ENCODE data around the gene OTUD7B. TPM values are rescaled to one million over a fixed set of nuclear protein-coding genes. Genes with fewer than 3 reads are reported as not detected.
"Not testable (repeated sequence)": the region's sequence is repeated elsewhere in the genome, so short reads cannot be mapped to it uniquely, and the experiment has no call there.

Gene OTUD7B
- total RNA-seq, 2 experiments from 2014 or later, result 18.5 to 20.1 TPM

GRCh38 chr1:149957548-149957947 is 53.0 kb downstream of the OTUD7B start:
- H3K4me3 Mint-ChIP-seq; H3K27me3 Mint-ChIP-seq; H3K27ac Mint-ChIP-seq; ATAC-seq; H3K9me3 Mint-ChIP-seq (ENCODE audit: low read depth); H3K4me1 Mint-ChIP-seq; DNase-seq; intact Hi-C loops (cut with DNase I, micrococcal nuclease): not testable (repeated sequence)
- CTCF ChIA-PET, result interaction anchor here (0.7 kb wide), 1 partner anchor 10 kb away, joined by 3 read pairs; no protein-coding TSS in a partner anchor
- POLR2A ChIA-PET, result interaction anchor here (0.6 kb wide), 1 partner anchor 30 kb away, joined by 3 read pairs; no protein-coding TSS in a partner anchor
- peaks cover 56% of the 10 kb centered on the region for H3K36me3 Mint-ChIP-seq (ENCODE audit: low read depth)

- H3K4me1 Mint-ChIP-seq, result no peaks in the 10 kb centered on the region
- no peak overlapping the region for H3K4me3 Mint-ChIP-seq
- peaks cover 25% of the 10 kb centered on the region for H3K36me3 Mint-ChIP-seq (ENCODE audit: low read depth)
- DNase-seq (no peak), ATAC-seq (no peak)
- ChIA-PET CTCF (no interaction called here), POLR2A (interaction anchor here (0.7 kb wide), 1 partner anchor 16 kb away, joined by 4 read pairs; no protein-coding TSS in a partner anchor)
- H3K9me3 Mint-ChIP-seq (ENCODE audit: low read depth), result no peaks in the 10 kb centered on the region
- intact Hi-C loops (cut with DNase I, micrococcal nuclease), result no loop called here
- H3K27me3 Mint-ChIP-seq, result no peaks in the 10 kb centered on the region
- H3K27ac Mint-ChIP-seq, result no peak overlapping the region
Measured at GRCh38 chr1:149949911-149950310, 60.6 kb downstream of the OTUD7B start.

GRCh38 chr1:149945206-149945605 is 65.3 kb downstream of the OTUD7B start:
- CTCF ChIA-PET, result interaction anchor here (1.0 to 1.4 kb wide), 2 partner anchors 16 to 17 kb away, joined by 3 to 5 read pairs; no protein-coding TSS in a partner anchor
- Mint-ChIP-seq H3K27me3 (no peaks in the 10 kb centered on the region), H3K36me3 (ENCODE audit: low read depth) (peaks cover 25% of the 10 kb centered on the region), H3K27ac (no peak overlapping the region), H3K4me1 (peaks cover under 1% of the 10 kb centered on the region), H3K9me3 (ENCODE audit: low read depth) (no peaks in the 10 kb centered on the region), H3K4me3 (no peak overlapping the region)
- intact Hi-C loops (cut with DNase I, micrococcal nuclease), result no loop called here
- POLR2A ChIA-PET, result no interaction called here
- DNase-seq (no peak), ATAC-seq (no peak)

- ATAC-seq, result no peak
- ChIA-PET CTCF (interaction anchor here (0.6 to 1.6 kb wide), 2 partner anchors 19 to 52 kb away, joined by 4 to 5 read pairs; no protein-coding TSS in a partner anchor), POLR2A (interaction anchor here (1.0 kb wide), 1 partner anchor 207 kb away, joined by 4 read pairs; the partner anchor contains the start of gene PLEKHO1)
- no peak for DNase-seq
- Mint-ChIP-seq H3K36me3 (ENCODE audit: low read depth) (peaks cover 23% of the 10 kb centered on the region), H3K9me3 (ENCODE audit: low read depth) (no peaks in the 10 kb centered on the region), H3K27me3 (no peaks in the 10 kb centered on the region), H3K27ac (no peak overlapping the region), H3K4me1 (peaks cover 19% of the 10 kb centered on the region), H3K4me3 (no peak overlapping the region)
- intact Hi-C loops (cut with DNase I, micrococcal nuclease), result no loop called here
Measured at GRCh38 chr1:149942885-149943284, 67.6 kb downstream of the OTUD7B start.

- CTCF ChIA-PET, result interaction anchor here (0.6 to 1.6 kb wide), 2 partner anchors 20 to 52 kb away, joined by 4 to 5 read pairs; no protein-coding TSS in a partner anchor
- Mint-ChIP-seq H3K9me3 (ENCODE audit: low read depth) (no peaks in the 10 kb centered on the region), H3K27me3 (no peaks in the 10 kb centered on the region), H3K4me1 (peaks cover 26% of the 10 kb centered on the region), H3K4me3 (no peak overlapping the region), H3K36me3 (ENCODE audit: low read depth) (peaks cover 19% of the 10 kb centered on the region), H3K27ac (no peak overlapping the region)
- intact Hi-C loops (cut with DNase I, micrococcal nuclease), result no loop called here
- DNase-seq (no peak), ATAC-seq (no peak)
- POLR2A ChIA-PET, result no interaction called here
Measured at GRCh38 chr1:149942207-149942606, 68.3 kb downstream of the OTUD7B start.

- DNase-seq (no peak), ATAC-seq (no peak)
- Mint-ChIP-seq H3K36me3 (ENCODE audit: low read depth) (peaks cover 14% of the 10 kb centered on the region), H3K27ac (no peak overlapping the region), H3K4me1 (peaks cover 33% of the 10 kb centered on the region), H3K9me3 (ENCODE audit: low read depth) (no peaks in the 10 kb centered on the region), H3K4me3 (no peak overlapping the region), H3K27me3 (no peaks in the 10 kb centered on the region)
- POLR2A ChIA-PET, result no interaction called here
- intact Hi-C loops (cut with DNase I, micrococcal nuclease), result no loop called here
- CTCF ChIA-PET, result interaction anchor here (0.9 kb wide), 2 partner anchors 20 to 107 kb away, joined by 3 read pairs; no protein-coding TSS in a partner anchor
Measured at GRCh38 chr1:149940427-149940826, 70.1 kb downstream of the OTUD7B start.

- ChIA-PET CTCF (interaction anchor here (0.8 kb wide), 1 partner anchor 50 kb away, joined by 4 read pairs; no protein-coding TSS in a partner anchor), POLR2A (interaction anchor here (0.7 to 1.7 kb wide), 2 partner anchors 11 to 215 kb away, joined by 3 to 8 read pairs; no protein-coding TSS in a partner anchor)
- H3K4me3 Mint-ChIP-seq; ATAC-seq; DNase-seq; H3K9me3 Mint-ChIP-seq (ENCODE audit: low read depth); H3K36me3 Mint-ChIP-seq (ENCODE audit: low read depth); H3K27me3 Mint-ChIP-seq: not testable (repeated sequence)
- Mint-ChIP-seq H3K27ac (peak overlapping the region; percentile 82), H3K4me1 (peaks cover 33% of the 10 kb centered on the region)
- intact Hi-C loops (cut with DNase I, micrococcal nuclease), result loop anchor here in 1 of 2 experiments (1.0 kb wide), 1 partner anchor 11 kb away; the partner anchor contains the start of gene SF3B4
Measured at GRCh38 chr1:149938668-149939003, 71.9 kb downstream of the OTUD7B start.

- peak overlapping the region; percentile 51 for H3K27ac Mint-ChIP-seq
- CTCF ChIA-PET, result interaction anchor here (1.2 kb wide), 1 partner anchor 25 kb away, joined by 3 read pairs; no protein-coding TSS in a partner anchor
- no peaks in the 10 kb centered on the region for H3K27me3 Mint-ChIP-seq
- DNase-seq (peak; percentile 49), ATAC-seq (peak; percentile 52)
- POLR2A ChIA-PET, result interaction anchor here (1.7 kb wide), 1 partner anchor 10 kb away, joined by 8 read pairs; no protein-coding TSS in a partner anchor
- intact Hi-C loops (cut with DNase I, micrococcal nuclease), result loop anchor here in 1 of 2 experiments (1.0 kb wide), 1 partner anchor 9 kb away; no protein-coding TSS in a partner anchor
- H3K4me3 Mint-ChIP-seq, result no peak overlapping the region
- H3K9me3 Mint-ChIP-seq (ENCODE audit: low read depth), result no peaks in the 10 kb centered on the region
- H3K36me3 Mint-ChIP-seq (ENCODE audit: low read depth), result no peaks in the 10 kb centered on the region
- H3K4me1 Mint-ChIP-seq, result peaks cover 33% of the 10 kb centered on the region
Measured at GRCh38 chr1:149937759-149938158, 72.8 kb downstream of the OTUD7B start.

GRCh38 chr1:149936992-149937705 is 73.4 kb downstream of the OTUD7B start:
- ChIA-PET POLR2A (interaction anchor here (1.7 kb wide), 1 partner anchor 9 kb away, joined by 8 read pairs; no protein-coding TSS in a partner anchor), CTCF (interaction anchor here (1.2 kb wide), 1 partner anchor 25 kb away, joined by 3 read pairs; no protein-coding TSS in a partner anchor)
- ATAC-seq (peak; percentile 8), DNase-seq (peak; percentile 23)
- H3K27me3 Mint-ChIP-seq, result no peaks in the 10 kb centered on the region
- intact Hi-C loops (cut with DNase I, micrococcal nuclease), result loop anchor here in 1 of 2 experiments (1.0 kb wide), 1 partner anchor 9 kb away; no protein-coding TSS in a partner anchor
- H3K4me3 Mint-ChIP-seq, result no peak overlapping the region
- no peaks in the 10 kb centered on the region for H3K9me3 Mint-ChIP-seq (ENCODE audit: low read depth)
- peak overlapping the region; percentile 51 for H3K27ac Mint-ChIP-seq
- H3K4me1 Mint-ChIP-seq, result peaks cover 33% of the 10 kb centered on the region
- H3K36me3 Mint-ChIP-seq (ENCODE audit: low read depth), result no peaks in the 10 kb centered on the region

- ChIA-PET POLR2A (no interaction called here), CTCF (interaction anchor here (0.6 kb wide), 2 partner anchors 175 to 405 kb away, joined by 3 to 4 read pairs; no protein-coding TSS in a partner anchor)
- Mint-ChIP-seq H3K9me3 (ENCODE audit: low read depth) (no peaks in the 10 kb centered on the region), H3K4me1 (peaks cover 37% of the 10 kb centered on the region), H3K36me3 (ENCODE audit: low read depth) (no peaks in the 10 kb centered on the region), H3K4me3 (no peak within 1 kb of the TSS), H3K27ac (peak within 1 kb of the TSS; percentile 51), H3K27me3 (peaks cover 2% of the 10 kb centered on the region)
- intact Hi-C loops (cut with DNase I, micrococcal nuclease), result no loop called here
- ATAC-seq, result no peak
- DNase-seq, result no peak
Measured at GRCh38 chr1:149936170-149936991, 74.1 kb downstream of the OTUD7B start, which contains the start of gene MTMR11. Gene MTMR11, minus strand, starts transcription at chr1:149936879. Its CDS starts 232 bp downstream, at chr1:149936647.

- Mint-ChIP-seq H3K9me3 (ENCODE audit: low read depth) (no peaks in the 10 kb centered on the region), H3K36me3 (ENCODE audit: low read depth) (no peaks in the 10 kb centered on the region), H3K4me3 (no peak overlapping the region), H3K27me3 (peaks cover 3% of the 10 kb centered on the region), H3K4me1 (peaks cover 34% of the 10 kb centered on the region), H3K27ac (no peak overlapping the region)
- ChIA-PET CTCF (no interaction called here), POLR2A (no interaction called here)
- DNase-seq, result no peak
- no peak for ATAC-seq
- intact Hi-C loops (cut with DNase I, micrococcal nuclease), result no loop called here
Measured at GRCh38 chr1:149934356-149934755, 76.2 kb downstream of the OTUD7B start.

All from activated CD4-positive, alpha-beta T cell treated with anti-CD3 and anti-CD28 coated beads for 36 hours (primary cell).